Body of pancreas (tissue), 4 donors: ENCODE data around the gene IFT122. TPM values are rescaled to one million over a fixed set of nuclear protein-coding genes. Genes with fewer than 3 reads are reported as not detected.

Experiments used
- ATAC-seq: fragments of 150-250 bp; one replicate; pipeline ENCODE4 v1.9.1; 2016
- DNase-seq, 4 donors: peaks; one replicate each; pipeline ENCODE4 v3.0.0-alpha.2; 2019
- H3K27ac ChIP-seq, 4 donors: fragments of 200-600 bp; sonication (generic); 1 replicate in 3 of 4; 2 replicates in 1 of 4; pipeline versions ENCODE4 v1.5.1 to v1.6.1; 2016 to 2019; ENCODE audit warnings: mild to moderate bottlenecking in 1 of 4, mixed read lengths in 1 of 4, moderate library complexity in 1 of 4
- H3K27me3 ChIP-seq, 2 donors: fragments of 200-600 bp; sonication (generic); one replicate each; pipeline ENCODE4 v1.6.0; 2016; ENCODE audit warnings: mild to moderate bottlenecking in 1 of 2
- H3K36me3 ChIP-seq, 2 donors: fragments of 200-600 bp; sonication (generic); replicated peaks in 1 of 2; 2 replicates each; pipeline ENCODE4 v1.5.1; 2016; ENCODE audit warnings: low read depth in 2 of 2; ENCODE audit not compliant: insufficient read depth in 1 of 2
- H3K4me1 ChIP-seq: fragments of 200-600 bp; sonication (generic); one replicate; pipeline ENCODE4 v1.6.0; 2016
- H3K4me3 ChIP-seq, 2 donors: fragments of 200-600 bp; sonication (generic); 1 replicate in 1 of 2; 2 replicates in 1 of 2; pipeline ENCODE4 v1.5.1; 2016 to 2019
- H3K9me3 ChIP-seq, 3 donors: fragments of 200-600 bp; sonication (generic); 1 replicate in 2 of 3; 2 replicates in 1 of 3; pipeline ENCODE4 v1.5.1; 2016
- POLR2A ChIP-seq, 3 donors: fragments of 450-650 bp; IDR thresholded peaks; one replicate each; pipeline ENCODE4 v1.6.1; 2016; ENCODE audit warnings: antibody characterized with exemption in 3 of 3, mild to moderate bottlenecking in 2 of 3
- WGBS, 2 donors: methylation state at CpG; one replicate each; pipeline ENCODE4 v1.1.5; 2017; 5-methylcytosine and 5-hydroxymethylcytosine counted together
- intact Hi-C: fragments of 100-400 bp; cut with DNase I; formaldehyde crosslinking; loops from one replicate; pipeline ENCODE4 v1.15.1; 2023
- total RNA-seq, 2 donors: library from RNA; depleted of rRNA; stranded (reverse); fragments of >200 nt; gene quantifications; one replicate each; pipeline ENCODE4 v1.1.0, GENCODE V29; 2016
- TF ChIP-seq, protein P1 (sequence below), 7 experiments: fragments of 450-650 bp in 4 of 7; fragments of 200-600 bp in 3 of 7; sonication (generic) in 3 of 7; IDR thresholded peaks; one replicate each; pipeline ENCODE4 v1.5.1; 2016 to 2019; ENCODE audit warnings: antibody characterized with exemption in 7 of 7

The IFT122 gene
- total RNA-seq, 2 donors from 2014 or later: 10.5 to 34.8 TPM

DNA sequence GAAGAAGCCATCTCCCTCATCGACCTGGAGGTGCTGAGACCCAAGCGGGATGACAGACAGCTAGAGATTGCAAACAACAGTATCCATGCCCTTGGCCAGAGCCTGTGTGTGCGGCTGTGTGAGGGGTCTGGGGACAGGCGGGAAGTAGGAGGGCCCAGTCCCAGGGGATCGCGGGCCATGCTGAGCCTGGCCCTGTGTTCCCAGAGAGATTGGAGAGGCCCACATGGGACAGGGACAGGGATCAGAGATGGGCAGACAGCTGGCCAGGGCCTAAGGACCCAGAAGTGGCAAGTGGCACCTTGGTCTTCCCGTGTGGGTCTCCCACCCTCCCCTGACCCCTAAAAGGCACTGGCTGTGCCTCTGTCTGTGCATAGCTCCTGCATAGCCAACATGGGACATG, 77.5 kb downstream of the IFT122 start:
- ATAC-seq (no peak), DNase-seq (no peak)
- TF ChIP-seq, protein P1, sequence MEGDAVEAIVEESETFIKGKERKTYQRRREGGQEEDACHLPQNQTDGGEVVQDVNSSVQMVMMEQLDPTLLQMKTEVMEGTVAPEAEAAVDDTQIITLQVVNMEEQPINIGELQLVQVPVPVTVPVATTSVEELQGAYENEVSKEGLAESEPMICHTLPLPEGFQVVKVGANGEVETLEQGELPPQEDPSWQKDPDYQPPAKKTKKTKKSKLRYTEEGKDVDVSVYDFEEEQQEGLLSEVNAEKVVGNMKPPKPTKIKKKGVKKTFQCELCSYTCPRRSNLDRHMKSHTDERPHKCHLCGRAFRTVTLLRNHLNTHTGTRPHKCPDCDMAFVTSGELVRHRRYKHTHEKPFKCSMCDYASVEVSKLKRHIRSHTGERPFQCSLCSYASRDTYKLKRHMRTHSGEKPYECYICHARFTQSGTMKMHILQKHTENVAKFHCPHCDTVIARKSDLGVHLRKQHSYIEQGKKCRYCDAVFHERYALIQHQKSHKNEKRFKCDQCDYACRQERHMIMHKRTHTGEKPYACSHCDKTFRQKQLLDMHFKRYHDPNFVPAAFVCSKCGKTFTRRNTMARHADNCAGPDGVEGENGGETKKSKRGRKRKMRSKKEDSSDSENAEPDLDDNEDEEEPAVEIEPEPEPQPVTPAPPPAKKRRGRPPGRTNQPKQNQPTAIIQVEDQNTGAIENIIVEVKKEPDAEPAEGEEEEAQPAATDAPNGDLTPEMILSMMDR (IDR thresholded peaks at IDR 0.05): no peak
- no peak for TF ChIP-seq POLR2A (IDR thresholded peaks at IDR 0.05)
- 90 to 98% methylated on average over 5 to 7 of the region's 7 CpGs for WGBS, 2 donors
- Histone ChIP-seq H3K4me3 (no peak overlapping the region), H3K9me3 (no peaks in the 10 kb centered on the region), H3K4me1 (no peaks in the 10 kb centered on the region), H3K36me3 (peaks cover 0 to 4% of the 10 kb centered on the region in 2 donors), H3K27ac (no peak overlapping the region), H3K27me3 (no peaks in the 10 kb centered on the region)
- intact Hi-C loops: no loop called here

DNA sequence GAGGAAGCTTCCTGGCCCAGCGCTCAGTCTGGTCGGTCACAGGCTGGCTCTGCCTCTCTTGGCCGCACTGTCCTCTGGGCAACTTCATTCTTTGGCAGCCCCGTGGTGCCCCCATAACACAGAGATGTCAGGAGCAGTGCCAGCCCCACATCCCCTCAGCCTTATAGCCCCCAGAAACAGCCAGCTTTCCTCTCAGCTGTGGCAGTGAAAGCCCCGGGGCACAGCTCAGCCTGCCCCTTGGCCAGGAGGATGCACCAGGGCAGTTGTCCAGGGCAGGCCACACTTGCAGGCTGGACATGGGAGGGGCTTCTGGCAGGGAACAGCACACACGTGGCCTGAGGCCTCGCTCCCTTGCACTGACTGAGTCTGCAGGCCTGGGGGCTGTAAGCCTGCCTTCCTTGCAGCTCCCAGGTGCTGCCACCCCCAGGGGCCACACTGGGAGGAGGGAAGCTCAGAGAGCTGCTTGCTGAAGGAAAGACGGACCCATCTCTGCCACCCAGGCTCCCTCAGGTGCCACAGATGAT, 78.1 kb downstream of the IFT122 start:
- Histone ChIP-seq H3K9me3 (no peaks in the 10 kb centered on the region), H3K4me1 (no peaks in the 10 kb centered on the region), H3K4me3 (no peak overlapping the region), H3K27me3 (no peaks in the 10 kb centered on the region), H3K27ac (no peak overlapping the region), H3K36me3 (peaks cover 0 to 4% of the 10 kb centered on the region in 2 donors)
- intact Hi-C loops: no loop called here
- 92 to 96% methylated on average over 4 to 8 of the region's 8 CpGs for whole genome bisulfite sequencing, 2 donors
- ATAC-seq (no peak), DNase-seq (no peak)
- no peak for TF ChIP-seq POLR2A (IDR thresholded peaks at IDR 0.05)
- TF ChIP-seq, protein P1 (IDR thresholded peaks at IDR 0.05): no peak

DNA sequence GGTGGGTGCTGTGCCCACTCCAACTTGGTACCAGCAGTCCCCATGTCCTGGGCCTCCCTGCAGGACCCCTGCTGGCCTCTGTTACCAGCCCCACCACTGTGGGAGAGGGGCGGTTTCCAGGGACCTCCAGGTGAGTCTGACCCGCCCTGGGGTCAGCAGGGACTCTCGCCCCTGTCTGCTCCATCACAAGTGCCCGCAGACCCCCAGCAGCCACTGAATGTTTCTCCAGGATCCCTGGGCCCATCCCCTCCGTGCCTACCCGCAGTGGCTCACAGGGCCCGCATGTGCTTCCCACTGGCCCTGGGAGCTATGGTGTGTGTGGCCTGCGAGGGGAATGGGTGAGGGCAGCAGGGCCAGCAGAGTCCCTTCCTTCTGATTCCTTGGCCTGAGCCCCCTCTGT, 78.6 kb downstream of the IFT122 start:
- intact Hi-C loops: no loop called here
- DNase-seq: no peak
- ATAC-seq: no peak
- WGBS, 2 donors: 85% methylated on average over 8 of the region's 8 CpGs; no CpG with 5 or more reads in 1 of the 2 donors
- H3K4me3 ChIP-seq: no peak overlapping the region
- H3K27ac ChIP-seq: no peak overlapping the region
- TF ChIP-seq POLR2A (IDR thresholded peaks at IDR 0.05): no peak
- TF ChIP-seq, protein P1 (IDR thresholded peaks at IDR 0.05): no peak
- no peaks in the 10 kb centered on the region for H3K9me3 ChIP-seq
- no peaks in the 10 kb centered on the region for H3K4me1 ChIP-seq
- H3K27me3 ChIP-seq: no peaks in the 10 kb centered on the region
- peaks cover 0 to 4% of the 10 kb centered on the region in 2 donors for H3K36me3 ChIP-seq

DNA sequence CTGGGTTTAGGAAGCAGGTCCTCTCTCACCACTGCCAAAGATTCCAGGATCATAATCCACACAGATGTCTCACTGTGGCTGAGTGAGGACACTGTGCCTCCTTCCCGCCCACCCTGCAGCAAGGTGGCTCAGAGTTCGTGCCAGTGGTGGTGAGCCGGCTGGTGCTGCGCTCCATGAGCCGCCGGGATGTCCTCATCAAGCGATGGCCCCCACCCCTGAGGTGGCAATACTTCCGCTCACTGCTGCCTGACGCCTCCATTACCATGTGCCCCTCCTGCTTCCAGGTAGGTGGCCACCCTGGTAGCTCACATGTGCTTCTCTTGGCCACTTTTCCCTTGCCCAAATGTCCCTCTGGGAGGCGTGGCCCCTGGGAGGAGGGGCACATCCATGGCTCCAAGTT, 79.4 kb downstream of the IFT122 start:
- peaks cover 0 to 4% of the 10 kb centered on the region in 2 donors for H3K36me3 ChIP-seq
- WGBS, 2 donors: 60 to 92% methylated on average over 1 to 10 of the region's 10 CpGs
- DNase-seq: no peak

More for the DNA sequence above, 79.4 kb downstream of the IFT122 start:
- H3K4me1 ChIP-seq: no peaks in the 10 kb centered on the region
- intact Hi-C loops: no loop called here
- no peaks in the 10 kb centered on the region for H3K9me3 ChIP-seq
- no peaks in the 10 kb centered on the region for H3K27me3 ChIP-seq
- TF ChIP-seq, protein P1 (IDR thresholded peaks at IDR 0.05): no peak
- no peak for TF ChIP-seq POLR2A (IDR thresholded peaks at IDR 0.05)
- ATAC-seq: no peak
- H3K27ac ChIP-seq: no peak overlapping the region
- H3K4me3 ChIP-seq: no peak overlapping the region
